ENCODE data around the gene FOXO6.

Gene FOXO6

DNA sequence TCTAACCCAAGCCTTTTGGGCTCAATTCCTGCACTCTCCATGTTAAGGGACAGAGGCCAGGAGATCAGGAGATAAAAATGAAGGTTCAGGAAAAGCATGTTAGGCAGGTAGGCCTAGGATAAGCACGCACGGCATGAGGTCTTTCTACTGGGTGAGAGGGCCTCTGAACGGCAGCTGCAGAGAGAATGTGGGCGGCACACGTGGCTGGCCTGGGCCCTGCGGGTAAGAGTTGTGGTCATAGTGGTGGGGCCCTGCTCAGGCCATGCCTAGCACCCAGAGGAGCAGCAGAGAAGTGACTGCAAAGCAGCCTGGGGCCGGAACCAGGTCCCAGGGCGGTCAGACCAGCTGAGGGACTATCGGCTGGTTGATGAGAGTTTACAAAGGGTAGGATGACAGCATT lies 7.5 kb upstream of the FOXO6 start:
- no peak for DNase-seq

DNA sequence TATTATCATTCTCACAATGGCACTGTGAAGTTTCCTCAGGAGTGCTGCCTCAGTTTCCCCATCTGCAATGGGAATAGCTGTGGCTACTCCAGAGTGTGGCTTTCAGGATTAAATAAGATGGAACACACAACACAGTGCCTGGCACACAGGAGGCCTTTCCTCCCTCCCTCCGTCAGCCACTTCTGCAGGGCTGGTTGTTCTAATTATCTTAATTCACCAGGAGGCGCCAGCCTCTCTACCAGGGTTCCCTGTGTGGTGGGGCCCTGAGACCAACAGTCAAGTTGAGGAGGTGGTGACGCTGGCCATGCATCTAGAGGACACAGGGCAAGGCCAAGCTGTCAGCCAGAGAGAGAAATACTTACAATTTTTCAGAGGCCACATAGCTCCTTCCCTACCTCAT lies 6.3 kb upstream of the FOXO6 start:
- no peak for DNase-seq

DNA sequence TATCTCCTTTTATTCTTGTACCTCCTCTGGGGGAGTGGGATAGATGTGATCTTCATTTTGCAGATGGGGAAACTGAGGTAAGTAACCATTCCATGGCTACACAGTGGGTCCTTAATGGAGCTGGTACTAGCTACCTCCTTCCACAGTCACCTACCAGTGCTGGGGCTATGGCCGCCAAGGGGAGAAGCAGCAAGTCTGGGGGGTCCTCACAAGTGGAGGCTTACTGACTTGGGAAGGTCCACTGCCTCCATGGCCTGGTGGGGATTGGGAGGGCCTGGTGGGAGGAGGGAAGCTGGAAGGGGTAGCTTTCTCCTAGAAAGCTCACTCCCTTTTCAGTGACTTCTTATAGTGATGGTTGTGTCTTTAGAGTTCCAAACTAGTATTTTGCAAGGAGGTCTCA lies 5.9 kb upstream of the FOXO6 start:
- no peak for DNase-seq

DNA sequence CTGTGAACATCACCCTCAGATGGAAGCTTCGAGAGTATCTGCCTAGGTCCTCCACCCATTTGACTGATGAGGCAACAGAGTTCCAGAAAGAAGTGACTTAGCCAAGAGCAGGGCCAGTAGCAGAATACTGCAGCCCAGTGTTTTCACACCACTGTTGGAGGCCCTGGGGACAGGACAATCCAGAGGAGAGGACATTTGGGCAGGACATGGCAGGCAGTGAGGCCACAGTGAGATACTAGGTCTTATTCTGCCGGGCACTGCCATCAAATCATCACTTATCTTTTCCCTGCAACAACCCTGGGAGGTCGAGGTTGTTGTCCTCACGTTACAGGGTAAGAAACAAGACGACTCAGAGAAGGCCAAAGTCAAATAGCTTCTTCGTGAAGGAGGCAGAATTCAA lies 5.5 kb upstream of the FOXO6 start:
- DNase-seq: no peak

DNA sequence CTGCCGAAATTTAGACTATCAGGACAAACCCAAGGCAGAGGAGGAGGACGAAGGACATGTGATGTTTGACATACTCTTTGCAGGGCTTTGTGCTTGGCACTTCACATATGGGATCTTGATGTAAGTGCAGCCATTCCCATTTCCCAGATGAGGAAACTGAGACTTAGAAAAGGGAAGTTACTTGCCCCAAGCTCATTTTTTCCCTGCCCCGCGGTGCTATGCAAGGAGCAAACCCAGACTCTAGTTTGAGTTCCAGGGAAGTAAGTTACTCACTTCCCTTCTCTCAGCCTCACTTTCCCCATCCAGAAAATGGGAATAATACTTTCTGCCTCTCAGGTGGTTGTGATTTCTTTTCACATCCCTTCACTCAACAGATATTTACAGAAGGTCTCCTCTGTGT lies 4.5 kb upstream of the FOXO6 start:
- DNase-seq: no peak

DNA sequence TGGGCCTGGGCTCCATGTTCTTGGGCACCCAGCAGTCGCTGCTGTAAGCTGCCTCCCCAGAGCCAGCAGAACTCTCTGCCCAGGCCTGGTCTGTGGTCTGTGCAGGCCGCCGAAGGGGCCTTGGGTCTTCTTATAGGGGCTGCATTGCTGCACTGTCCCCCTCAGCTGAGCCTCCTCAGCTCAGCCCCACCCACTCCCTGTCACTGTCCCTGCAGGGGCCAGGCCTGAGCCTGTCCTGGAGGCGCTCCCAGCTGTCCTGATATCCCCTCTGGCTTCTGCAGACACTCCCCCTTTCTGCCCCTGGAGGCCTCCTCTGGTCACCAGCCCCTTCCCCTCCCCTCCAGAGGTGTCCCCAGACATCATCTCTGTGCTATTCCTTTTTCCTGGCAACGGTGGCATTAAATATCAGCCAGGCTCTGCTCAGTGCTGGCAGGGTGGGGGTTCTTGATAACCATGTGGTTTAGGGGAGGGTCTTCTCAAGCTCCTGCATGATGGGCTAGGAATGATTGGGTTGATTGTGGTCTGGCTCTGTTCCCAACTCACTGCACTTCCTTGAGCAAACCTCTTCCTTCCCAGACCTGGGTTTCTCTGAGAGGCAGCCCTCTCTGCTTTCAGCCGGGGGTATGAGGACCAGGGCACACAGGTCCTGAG lies 3.7 kb upstream of the FOXO6 start:
- DNase-seq: no peak

DNA sequence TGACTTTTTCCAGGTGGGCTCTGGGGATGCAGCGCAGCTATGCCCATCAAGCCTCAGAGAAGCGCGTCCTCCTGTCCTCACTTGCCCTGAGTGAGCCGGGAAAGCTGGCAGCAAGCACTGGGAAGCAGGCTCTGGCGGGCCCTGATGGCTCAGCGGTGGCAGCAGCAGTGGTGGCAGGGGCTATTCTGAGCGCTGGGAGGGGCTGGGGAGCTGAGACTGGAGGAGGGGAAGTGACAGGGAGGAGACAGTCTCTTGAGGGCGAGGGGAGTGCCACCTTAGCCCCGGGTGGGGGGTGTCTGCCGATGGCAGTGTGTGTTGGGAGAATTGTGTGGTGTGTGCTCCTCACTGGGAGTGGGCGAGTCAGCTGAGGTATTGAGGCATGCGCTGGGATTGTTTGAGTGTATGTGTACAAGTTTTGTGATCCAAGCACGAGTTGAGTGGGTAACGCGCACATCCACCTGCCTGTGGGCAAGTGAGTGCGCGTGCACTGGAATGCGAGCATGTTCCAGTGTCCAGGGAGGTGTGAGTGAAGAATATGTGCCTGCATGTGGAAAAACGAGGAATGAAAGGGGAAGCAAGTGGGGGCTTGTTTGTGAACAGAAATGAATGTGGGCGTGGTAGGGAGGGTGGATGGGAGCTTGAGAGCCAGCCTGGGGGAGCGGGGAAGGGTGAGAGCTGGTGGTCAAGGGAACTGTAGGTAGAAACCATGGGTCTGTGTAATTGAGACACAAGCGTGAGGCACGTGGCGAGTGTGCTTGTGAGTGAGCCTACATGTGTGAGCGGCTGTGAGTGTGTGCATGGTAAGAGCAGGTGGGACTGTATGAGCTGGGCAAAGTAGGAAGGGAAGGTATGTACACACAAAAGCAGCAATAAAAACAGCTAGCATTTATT lies 2.9 kb upstream of the FOXO6 start:
- no peak for DNase-seq

DNA sequence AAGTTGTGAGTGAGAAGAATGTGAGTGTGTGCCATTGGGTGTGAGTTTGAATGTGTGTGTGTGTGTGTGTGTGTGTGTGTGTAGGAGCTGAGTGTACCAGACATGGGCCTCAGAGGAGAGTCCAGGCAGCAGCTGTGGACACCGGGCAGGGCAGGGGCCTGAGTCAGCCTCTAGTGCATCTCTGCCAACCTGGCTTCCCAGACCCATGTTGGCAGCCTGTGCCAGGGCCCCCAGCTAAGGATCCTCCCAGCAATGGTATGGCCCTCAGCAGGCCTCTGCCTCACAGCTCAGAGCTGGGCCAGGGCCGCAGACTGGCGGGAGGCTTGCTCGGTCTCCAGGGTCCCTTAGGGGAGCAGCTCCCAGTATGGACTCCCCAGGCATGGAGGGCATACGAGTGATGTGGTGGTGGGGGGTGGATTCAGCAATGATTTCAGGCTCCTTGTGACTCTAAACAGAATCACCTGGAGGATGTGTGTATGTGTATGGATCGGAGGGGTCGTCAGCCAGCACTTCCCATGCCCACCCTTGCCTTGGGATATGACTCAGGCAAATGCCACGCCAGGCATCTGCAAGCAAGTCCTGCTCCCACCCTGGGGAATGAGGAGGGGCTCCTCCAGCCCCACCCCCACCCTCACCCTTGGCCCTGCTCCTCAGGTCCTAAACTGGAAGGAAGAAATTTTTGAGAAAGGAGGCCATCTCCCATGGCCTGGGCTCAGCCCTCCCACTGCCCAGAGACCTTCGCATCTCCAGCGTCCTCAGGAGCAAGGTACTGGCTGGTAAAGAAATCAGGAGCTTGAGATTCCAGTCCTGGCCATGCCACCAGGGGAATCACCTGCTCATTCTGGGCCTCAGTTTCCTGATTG lies 1.8 kb upstream of the FOXO6 start:
- no peak for DNase-seq

DNA sequence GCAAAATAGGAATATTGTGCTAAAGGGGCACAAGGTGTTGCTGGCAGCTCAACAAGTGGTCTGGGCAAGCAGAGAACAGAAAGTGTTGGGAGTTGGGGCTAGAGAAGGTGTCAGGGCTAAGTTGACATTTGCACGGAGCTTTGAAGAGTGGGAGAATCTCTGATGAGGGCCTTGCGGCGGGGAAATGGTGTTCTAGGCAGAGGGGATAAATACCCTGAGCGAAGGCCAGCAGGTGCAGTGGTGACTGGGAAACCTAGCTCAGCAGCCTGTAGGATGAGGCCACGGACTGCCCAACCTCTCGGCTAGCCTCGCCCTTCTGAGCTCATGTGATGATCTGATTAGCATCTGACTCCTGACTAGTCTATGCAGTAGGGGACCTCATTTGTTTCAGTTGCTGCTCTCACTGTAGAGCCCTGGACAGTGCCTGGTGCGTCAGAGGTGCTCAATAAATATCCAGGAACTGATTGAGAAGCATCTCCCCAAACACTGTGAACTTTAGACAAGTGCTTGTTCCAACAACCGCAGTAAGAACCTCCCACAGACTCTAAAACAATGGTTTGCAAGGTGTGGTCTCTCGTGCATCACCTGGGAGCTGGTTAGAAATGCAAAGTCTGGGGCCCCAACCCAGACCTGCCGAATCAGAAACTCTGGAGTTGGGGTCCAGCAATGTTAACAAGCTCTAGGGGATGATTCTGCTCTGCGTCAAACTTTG lies 1.0 kb upstream of the FOXO6 start:
- no peak for DNase-seq

DNA sequence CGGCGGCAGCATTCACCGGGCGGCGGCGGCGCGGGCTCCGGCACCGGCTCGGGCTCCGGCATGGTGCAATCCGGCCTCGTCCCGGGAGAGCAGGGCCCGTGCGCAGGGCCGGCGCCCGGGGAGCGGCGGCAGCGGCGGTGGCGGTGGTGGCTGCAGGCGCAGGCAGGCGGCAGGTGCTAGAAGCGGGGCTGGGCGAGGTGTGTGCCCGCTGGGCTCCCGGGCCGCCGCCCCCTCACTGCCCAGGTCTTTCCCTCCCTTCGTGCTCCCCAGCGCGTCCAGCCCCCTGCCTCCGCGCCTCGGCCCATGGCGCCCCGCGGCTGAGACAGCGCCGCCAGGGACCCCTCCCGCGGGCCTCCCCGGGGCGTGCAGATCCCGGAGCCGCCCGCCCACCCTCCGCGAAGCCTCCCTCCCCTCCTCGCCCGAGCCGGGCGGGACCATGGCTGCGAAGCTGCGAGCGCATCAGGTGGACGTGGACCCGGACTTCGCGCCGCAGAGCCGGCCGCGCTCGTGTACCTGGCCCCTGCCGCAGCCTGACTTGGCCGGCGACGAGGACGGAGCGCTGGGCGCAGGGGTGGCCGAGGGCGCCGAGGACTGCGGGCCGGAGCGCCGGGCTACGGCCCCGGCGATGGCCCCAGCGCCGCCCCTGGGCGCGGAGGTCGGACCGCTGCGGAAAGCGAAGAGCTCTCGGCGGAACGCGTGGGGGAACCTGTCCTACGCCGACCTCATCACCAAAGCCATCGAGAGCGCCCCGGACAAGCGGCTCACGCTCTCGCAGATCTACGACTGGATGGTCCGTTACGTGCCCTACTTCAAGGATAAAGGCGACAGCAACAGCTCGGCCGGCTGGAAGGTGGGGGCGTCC lies 492 bp downstream of the FOXO6 start:
- DNase-seq: no peak

DNA sequence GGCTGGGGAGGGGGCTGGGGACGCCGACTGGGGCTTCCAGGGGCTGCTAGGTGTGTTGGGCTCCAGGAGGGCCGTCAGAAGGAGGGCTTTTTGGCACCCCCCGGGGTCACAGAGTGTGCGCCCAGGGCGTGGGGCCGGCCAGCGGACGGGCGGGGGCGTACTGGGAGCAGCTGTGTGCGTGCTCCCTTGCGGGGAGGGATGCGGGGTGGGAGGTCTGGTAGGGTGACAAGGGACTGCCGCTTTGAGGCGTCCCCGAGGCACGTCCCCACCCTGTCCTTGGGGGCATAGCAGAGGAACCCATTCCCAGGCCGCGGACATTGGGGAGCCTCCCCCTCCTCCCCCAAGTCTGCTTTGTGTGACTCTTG lies 1.1 kb downstream of the FOXO6 start:
- no peak for DNase-seq

DNA sequence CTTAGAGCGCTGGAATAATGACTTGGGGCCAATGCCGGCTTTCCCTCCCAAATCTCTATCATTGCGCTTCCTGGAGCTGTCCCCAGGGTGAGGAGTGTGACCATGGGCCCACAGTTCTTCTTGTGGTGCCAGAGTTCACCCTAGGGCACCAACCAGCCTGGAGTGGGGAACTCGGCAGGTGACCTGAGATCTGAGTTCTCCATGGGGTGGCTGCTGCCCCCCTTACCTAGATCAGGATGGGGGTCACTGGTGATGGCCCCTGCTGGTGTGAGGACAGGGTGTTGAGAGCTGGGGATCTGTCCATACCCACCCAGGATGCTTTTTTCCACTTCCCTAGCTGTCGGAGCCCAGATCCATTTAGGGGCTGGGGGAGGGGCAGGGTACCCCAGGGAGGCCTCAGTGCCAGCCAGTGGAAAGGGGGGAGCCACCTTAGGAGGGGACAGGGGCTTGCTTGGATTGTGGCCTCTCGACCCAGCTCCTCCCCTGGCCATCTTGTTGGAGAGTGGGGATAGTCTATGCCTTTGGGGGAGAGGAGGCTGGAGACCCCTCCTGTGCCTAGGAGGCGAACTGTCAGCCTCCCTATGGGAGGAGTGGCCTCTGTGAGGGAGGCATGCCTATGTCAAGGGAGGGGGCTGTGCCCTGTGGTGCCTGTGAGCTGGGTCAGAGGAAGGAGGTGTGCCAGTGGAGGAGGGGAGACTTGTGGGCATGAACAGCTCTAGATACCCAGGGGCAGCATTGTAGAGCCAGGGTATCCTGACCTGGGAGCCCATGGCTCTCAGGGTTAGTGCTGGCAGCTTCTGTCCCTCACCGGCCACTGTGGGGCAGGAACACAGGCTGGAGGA lies 1.7 kb downstream of the FOXO6 start:
- no peak for DNase-seq

DNA sequence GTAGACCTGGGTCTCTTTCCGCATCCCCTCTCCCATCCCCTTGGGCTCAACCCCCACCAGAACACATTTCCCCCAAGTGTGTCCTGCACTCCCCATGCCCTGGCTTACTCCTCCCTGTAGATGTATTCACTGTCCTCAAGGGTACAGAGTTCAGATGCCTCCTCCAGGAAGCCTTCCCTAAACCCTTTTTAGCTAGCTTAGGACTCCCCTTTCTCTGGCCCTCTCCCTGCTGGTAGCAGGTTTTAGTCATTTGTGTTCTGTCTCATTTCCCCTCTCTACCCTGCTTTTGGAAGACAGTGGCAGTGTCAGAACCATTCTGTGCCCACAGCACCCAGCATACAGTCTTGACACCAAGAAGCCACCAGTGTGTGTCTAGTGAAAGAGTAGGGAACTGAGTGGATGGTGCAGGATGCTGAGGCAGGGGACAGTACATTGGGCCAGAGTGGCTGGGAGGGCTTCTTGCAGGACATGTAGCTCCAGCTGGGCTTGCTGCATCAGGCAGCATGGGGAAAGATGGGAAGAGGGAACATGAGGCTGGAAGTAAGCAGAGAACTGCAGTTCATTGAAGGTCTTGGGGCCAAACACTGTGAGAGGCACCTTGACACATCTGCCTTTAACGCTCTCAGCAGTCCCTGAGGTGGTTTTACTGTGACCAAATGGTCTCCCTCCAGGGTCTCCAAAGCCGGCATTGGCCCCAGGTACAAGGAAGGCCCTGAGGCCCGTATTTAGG lies 2.5 kb downstream of the FOXO6 start:
- no peak for DNase-seq

DNA sequence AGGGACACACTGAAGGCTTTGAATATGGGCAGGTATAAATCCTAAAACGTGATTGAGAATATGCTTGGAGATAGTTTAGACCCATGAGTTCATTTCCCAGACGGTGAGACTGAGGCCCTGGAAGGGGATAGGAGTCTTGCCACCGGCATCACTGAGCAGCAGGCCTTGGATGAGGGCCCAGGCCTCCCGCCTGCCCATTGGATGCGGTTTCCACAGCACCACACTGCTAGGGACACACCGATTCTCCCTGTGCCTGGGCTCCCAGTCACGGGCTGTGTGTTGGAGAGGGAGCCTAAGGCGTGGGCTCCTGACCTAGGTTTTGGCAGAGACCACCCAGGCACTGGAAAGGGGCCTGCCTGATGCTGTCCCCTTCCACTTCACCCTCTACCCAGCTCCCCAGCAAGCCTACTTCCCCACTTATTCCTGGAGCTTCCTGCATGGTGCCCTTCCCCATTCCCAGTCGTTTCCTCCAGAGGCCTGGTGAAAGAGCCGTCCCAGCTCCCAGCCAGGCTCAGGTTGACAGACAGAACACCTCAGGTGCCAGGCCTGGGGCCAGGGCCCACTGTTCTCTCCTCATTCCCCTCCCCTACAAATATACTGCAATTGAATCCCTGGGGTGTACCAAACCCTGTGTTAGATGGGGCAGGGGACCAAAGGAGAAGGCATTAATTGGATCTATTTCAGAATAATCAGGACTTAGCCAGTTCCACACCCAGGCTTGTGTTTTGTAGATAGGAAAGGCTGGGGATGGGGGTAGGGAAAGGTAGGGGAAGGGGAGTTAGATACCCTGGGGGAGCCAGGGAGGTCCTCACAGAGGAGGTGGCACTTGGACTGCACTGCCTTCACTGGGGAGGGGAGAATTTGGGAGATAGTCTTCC lies 3.4 kb downstream of the FOXO6 start:
- no peak for DNase-seq

DNA sequence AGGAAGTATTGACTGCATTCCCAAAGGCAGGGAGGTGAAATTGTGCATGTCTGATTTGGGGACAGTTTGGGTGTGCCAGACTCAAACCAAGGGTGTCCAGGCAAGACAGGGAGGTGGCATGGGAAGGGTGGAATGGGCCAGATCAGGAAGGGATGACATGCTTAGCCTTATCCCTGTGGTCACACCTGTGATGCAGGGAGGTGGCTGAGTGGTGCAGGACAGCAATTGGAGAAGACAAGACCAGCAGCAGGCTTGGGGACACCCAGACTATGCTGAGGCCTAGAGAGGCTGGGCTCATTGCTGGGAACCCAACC lies 4.0 kb downstream of the FOXO6 start:
- DNase-seq: no peak

DNA sequence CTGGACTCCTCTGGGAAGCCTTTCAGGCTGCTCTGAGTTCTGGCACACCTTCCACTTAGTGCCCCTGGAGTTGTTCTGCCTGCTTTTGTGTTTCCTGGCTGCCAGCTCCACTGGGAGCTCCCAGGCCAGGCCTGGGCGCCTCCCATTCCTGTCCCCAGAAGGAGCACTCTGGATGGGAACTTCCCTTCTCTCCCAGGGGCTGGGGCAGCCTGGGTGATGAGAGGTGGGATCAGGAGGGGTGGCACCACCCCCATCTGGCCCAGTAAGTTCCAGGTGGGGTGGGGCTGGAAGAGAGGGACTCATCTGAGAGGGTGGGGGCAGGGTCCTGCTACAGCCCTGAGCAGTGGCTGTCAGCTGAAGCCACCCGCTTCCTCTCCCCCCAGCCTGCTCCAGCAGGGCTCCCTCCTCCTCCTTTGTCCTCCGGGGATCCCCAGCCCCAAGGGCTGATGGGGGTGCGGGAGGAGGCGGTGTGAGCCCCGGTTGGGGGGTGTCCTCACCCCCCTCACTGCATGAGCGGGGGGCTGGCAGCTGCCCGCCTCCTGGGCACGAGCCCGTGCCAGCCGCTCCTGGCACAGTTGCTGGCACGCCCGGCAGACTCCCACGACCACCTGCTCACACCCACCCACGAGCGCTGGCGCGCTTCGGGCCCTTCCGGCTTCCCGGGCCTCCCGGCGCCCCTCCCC lies 4.7 kb downstream of the FOXO6 start:
- no peak for DNase-seq

DNA sequence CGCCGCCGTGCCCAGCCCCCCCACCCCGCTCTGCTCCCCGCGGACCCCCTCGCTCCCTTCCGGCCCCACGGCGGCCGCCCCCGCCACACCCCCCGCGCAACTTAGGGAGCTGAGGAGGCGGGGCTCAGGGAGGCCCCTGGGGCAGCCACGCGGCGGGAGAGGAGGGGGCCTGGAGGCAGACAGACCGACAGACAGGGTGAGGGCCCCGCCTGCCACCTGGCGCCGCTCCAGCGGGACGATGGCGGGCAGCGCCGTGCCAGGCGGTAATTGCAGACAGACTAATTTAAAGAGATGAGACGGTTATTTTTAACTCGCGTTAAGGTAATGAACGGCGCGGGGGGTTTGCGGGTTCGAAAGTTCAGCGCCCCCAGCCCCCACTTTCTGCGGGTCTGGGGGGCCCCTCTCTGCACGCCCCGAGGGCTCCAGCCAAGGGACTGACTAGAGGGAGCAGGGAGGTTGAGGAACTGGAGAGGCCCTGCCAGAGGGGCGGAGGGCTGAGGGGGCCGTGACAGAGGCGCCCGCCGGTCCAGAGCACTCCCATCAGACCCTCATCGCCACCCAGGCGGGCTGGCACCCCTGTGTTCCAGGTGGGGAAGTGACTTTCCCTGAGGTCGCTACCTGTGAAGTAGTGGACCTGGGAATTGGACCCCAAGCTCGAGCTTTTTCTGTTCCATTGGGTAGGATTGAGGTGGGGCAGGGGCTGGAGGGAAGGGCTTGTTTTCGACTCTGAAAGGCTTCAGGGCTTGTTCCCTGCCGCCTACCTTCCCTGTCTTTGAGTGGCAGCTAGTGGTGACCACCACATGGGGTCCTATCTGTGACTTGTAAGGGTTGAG lies 5.4 kb downstream of the FOXO6 start:
- DNase-seq: no peak

DNA sequence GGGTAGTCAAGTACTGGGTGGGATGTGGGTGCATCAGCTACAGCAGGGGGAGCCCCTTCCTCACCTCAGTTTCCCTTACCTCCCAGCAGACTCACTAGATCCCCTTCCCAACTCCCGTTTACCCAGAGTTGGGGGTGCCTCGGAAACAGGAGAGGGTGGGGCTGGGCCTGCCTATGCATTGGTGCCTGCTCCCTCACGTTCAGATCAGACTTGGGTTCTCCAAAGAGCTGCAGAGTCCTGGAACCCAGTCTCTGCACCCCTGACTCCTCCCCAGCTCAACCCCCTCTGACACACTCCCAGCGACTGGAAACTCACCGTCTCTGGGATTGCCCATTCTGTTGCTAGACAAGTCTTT lies 6.0 kb downstream of the FOXO6 start:
- DNase-seq: no peak
